IPS-18c (cell line): ENCODE data around the gene PPP1R2B.

Experiments
- H3K4me3 ChIP-seq: 2 replicates; pipeline ENCODE4 v1.7.0; 2013; ENCODE audit warnings: low read depth, mild to moderate bottlenecking, low read length, moderate library complexity; ENCODE audit not compliant: insufficient read depth
- H3K9me3 ChIP-seq: one replicate; pipeline ENCODE4 v1.6.1; 2013; ENCODE audit warnings: mild to moderate bottlenecking, low read length, moderate library complexity; ENCODE audit not compliant: control insufficient read depth, insufficient read depth

Gene PPP1R2B

DNA sequence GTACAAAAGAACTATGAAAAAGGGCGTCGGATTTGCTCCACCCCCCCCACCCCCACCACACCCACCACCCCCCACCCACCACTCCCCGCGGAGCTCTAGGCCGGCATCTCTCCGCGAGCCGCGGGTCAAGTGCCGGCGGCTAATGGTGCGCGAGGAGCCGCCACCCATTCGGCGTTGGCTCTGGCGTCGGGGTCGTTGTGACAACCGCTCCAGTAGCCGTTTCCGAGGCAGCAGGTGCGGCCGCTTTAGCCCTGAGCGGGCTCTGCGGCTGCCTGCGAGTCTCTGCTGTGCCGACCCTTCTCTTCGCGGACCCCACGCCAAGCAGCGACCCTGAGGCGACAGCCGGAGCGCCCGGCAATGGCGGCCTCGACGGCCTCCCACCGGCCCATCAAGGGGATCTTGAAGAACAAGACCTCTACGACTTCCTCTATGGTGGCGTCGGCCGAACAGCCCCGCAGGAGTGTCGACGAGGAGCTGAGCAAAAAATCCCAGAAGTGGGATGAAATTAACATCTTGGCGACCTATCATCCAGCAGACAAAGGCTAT lies at the start of gene PPP1R2B:
Gene PPP1R2B (plus strand): TSS at position 90 of the 546 bp plus-strand sequence. CDS start 268 bp downstream, at position 358.
- Histone ChIP-seq H3K4me3 (no peak within 1 kb of the TSS), H3K9me3 (peaks cover 5% of the 10 kb centered on the region)

DNA sequence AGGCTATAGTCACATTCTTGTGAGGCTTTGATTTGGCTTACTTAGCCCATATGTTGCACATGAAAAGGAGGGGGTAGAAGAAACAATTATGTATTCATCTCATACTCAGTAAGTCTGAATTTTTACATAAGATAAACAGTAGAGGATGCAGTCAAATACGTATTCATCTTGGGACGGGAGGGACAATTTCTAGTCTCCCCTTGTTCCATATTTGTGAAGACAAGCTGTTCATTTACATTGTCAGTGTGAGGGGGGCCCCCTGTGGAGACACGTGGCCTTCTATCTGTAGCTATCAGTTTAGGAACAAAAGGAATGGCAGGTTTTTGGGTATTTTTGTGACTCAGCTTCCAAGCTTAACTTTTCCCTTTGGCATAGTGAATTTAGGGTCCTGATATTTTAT lies 49.2 kb upstream of the PPP1R2B start:
- Histone ChIP-seq H3K9me3 (no peaks in the 10 kb centered on the region), H3K4me3 (no peak overlapping the region)

DNA sequence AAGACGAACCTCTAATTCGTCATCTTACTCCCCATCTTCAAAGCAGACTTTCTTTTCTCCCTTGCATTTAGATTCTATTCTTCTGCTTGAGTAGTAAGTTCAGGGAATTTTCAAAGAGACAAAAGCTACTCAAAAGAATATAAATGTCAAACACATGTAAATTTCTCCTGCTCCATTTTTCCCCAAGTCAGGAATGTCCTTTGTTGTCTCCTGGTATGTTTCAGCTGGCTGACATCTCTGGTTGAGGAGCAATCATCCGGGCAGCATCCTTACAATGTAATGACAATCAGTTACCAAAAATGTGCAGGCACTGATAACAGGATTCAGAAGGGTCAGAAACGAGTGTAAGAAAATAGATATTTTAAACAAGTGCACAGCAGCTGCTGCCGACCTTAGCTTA lies 47.6 kb upstream of the PPP1R2B start:
- no peak overlapping the region for H3K4me3 ChIP-seq
- H3K9me3 ChIP-seq, result no peaks in the 10 kb centered on the region

DNA sequence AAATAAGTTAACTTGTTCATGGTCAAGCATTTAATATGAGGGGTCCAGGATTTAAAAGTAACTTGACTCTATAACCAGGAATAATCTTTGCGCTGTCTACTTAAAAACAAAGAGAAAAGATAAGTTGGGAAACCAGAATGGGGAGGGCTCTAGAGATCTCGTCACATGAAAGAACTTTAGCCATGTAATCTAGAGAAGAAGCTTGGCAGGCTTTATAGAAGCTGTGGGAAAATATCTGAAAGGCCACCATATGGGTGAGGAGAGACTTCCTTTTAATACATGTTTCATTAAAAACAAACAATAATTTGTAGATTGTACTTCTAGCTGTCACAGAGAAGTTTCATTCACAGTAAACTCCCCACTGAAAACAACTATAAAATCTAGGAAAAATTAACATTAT lies 46.7 kb upstream of the PPP1R2B start:
- no peaks in the 10 kb centered on the region for H3K9me3 ChIP-seq
- H3K4me3 ChIP-seq, result no peak overlapping the region

- no peaks in the 10 kb centered on the region for H3K9me3 ChIP-seq
- no peak overlapping the region for H3K4me3 ChIP-seq
Measured at GRCh38 chr5:156812959-156813358, 37.1 kb upstream of the PPP1R2B start.

DNA sequence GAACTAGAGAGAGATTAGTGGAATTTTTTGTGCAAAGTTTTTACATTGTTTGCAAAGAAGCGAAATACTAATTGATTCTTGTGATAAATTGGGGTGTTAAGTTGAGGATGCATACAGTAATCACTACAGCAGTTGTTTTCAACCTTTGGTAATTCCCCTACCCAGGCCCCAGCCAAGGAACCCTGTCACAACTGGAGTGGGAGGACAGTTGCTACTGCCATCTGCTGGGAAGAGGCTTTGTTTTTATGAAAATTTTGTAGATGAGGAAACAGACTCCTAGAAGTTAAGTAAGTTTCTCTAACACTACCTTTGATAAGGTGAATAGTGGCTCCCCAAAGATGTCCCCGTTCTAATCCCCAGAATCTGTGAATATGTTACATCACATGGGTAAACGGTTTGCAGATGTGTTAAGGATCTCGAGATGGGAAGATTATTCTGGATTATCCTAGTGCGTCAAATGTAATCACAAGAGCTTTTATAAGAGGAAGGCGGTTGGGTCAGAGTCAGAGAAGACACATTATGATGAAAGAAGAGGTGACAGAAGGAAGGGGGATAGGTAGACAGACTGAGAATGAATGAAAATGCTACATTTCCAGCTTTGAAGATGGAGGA lies 34.0 kb upstream of the PPP1R2B start:
- H3K9me3 ChIP-seq, result no peaks in the 10 kb centered on the region

DNA sequence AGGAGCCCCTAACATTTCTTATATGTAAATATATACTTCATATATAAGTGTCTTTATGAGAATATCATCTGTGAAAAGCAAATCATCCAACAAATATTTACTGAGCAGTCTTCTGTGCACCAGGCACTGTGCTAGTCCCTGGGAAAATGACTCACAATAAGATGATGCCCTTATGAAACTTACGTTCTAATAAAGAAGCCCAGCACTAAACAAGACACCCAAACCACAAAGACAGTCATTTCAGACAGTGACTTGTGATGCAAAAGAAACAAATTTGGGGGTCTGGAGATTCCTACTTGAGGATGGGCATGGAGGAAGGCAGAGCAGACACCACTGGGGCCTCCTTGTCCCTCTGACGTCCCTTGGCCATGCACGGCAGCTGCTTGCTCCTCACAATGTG lies 30.6 kb upstream of the PPP1R2B start:
- H3K9me3 ChIP-seq, result no peaks in the 10 kb centered on the region

More for the DNA sequence above, 34.0 kb upstream of the PPP1R2B start:
- H3K4me3 ChIP-seq, result no peak overlapping the region

GRCh38 chr5:156819967-156820581 lies 30.0 kb upstream of the PPP1R2B start:
- H3K9me3 ChIP-seq, result no peaks in the 10 kb centered on the region

More for the DNA sequence above, 30.6 kb upstream of the PPP1R2B start:
- H3K4me3 ChIP-seq, result no peak overlapping the region

DNA sequence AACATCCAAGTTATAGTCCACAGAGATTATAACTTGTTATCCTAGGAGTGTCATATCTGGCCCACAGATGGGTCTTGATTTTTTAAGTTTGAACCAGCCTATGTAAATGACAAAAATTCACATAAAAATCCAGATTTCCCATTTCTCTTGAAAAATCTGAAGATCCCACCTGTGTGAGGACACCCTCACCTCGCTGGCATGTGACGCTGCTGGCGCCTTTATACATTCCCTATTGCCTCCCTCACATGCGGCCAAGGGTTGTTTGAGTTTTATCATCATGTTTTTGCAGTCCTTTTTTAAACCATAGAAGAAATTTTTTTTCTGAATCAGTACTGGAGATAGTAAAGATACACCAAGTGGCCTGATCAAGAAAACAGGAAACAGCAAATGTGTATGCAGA lies 25.9 kb upstream of the PPP1R2B start:
- H3K4me3 ChIP-seq, result no peak overlapping the region
- no peaks in the 10 kb centered on the region for H3K9me3 ChIP-seq

More at GRCh38 chr5:156819967-156820581, 30.0 kb upstream of the PPP1R2B start:
- H3K4me3 ChIP-seq, result no peak overlapping the region

DNA sequence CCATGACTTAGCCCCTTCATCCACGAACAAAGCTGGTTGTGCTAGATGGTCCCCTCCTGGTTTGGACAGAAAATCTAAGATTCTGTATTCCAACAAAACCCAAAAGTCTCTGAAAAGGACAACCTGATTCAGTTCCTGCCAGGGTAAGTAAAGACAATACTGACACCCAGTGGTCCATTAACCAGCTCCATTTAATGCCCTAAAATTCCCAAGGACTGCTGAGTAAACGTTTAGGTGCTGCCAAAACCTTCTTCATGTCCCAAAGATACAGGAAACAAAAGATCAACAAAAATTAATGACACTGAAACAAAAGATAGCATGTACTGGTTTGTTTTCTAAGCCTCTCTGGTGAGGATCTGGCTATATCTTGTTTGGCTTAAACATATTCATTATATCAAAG lies 25.3 kb upstream of the PPP1R2B start:
- no peaks in the 10 kb centered on the region for H3K9me3 ChIP-seq
- H3K4me3 ChIP-seq, result no peak overlapping the region

DNA sequence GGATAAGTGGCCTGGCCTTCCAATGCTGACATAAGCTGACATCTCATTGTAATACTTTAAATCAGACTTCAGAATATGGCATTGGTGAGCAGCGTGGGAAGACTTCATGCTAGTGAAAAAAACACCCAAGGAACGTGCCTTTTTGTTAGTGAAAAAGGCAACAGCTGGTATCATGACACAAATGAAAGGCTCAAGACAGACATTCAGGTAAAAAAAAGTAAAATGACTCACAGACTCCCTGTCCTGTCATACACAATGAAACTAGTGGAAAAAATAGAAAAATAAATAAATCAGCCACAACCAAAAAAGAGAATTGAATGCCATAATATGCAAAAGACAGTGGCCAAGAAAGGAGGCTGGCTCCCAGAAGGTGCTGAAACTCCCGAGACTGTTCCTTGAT lies 24.4 kb upstream of the PPP1R2B start:
- no peak overlapping the region for H3K4me3 ChIP-seq
- no peaks in the 10 kb centered on the region for H3K9me3 ChIP-seq

GRCh38 chr5:156826150-156826549 lies 23.9 kb upstream of the PPP1R2B start:
- Histone ChIP-seq H3K9me3 (no peaks in the 10 kb centered on the region), H3K4me3 (no peak overlapping the region)

- no peaks in the 10 kb centered on the region for H3K9me3 ChIP-seq
- H3K4me3 ChIP-seq, result no peak overlapping the region
Measured at GRCh38 chr5:156834916-156835315, 15.2 kb upstream of the PPP1R2B start.

- no peak overlapping the region for H3K4me3 ChIP-seq
Measured at GRCh38 chr5:156835905-156836304, 14.2 kb upstream of the PPP1R2B start.

GRCh38 chr5:156836846-156837245 lies 13.2 kb upstream of the PPP1R2B start:
- H3K9me3 ChIP-seq, result no peaks in the 10 kb centered on the region
- H3K4me3 ChIP-seq, result no peak overlapping the region

More at GRCh38 chr5:156835905-156836304, 14.2 kb upstream of the PPP1R2B start:
- H3K9me3 ChIP-seq, result no peaks in the 10 kb centered on the region

GRCh38 chr5:156838961-156839360 lies 11.1 kb upstream of the PPP1R2B start:
- no peak overlapping the region for H3K4me3 ChIP-seq
- no peaks in the 10 kb centered on the region for H3K9me3 ChIP-seq

DNA sequence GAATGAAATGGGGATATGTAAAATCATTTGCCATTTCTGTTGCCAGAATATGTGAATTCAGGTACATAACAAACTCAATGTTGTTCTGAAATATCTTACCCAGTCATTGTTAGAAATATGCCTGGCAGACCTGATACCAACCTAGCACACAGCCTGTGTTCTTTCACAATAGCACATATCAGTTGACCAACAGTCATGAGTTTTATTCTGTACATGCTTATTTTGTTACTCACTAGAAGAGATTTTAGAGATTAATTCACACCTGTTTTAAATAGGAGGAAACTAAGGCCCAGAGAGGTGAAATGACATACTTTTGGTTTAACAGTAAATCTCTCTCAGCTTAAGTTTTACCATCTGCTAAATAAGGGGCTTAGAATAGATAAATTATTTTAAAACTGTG lies 8.4 kb upstream of the PPP1R2B start:
- H3K4me3 ChIP-seq, result no peak overlapping the region
- no peaks in the 10 kb centered on the region for H3K9me3 ChIP-seq

DNA sequence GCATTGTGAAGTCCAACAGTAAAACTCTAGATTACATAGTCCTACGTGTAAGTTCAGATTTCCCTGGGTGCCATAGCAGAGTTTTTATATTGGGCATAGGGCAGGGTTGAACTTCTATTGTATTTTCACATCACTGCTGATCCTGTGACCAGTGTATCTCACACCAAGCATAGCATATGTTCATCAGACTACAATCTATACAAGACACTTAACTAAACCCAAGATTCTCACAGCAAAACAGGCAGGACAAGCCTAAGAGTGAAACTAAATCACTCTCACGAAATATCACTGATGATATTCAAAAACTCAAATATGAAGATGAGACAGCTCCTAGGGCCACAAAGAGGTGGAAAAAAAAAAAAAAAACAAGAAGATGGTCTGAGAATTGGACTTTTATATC lies 3.2 kb upstream of the PPP1R2B start:
- no peak overlapping the region for H3K4me3 ChIP-seq
- peaks cover 5% of the 10 kb centered on the region for H3K9me3 ChIP-seq
